A549 (cell line): ENCODE data around the gene SF3B3.

ENCODE experiments used
- CEBPB ChIP-seq, 2 experiments: fragments of >200 bp in 1 of 2; sonication (Bioruptor Twin) in 1 of 2; formaldehyde crosslinking in 1 of 2; IDR thresholded peaks; 2 replicates each; pipeline ENCODE4 v1.6.1; 2012 to 2016
- FOSL2 ChIP-seq, 2 experiments: fragments of 450-650 bp in 1 of 2; fragments of >200 bp in 1 of 2; sonication (Bioruptor Twin) in 1 of 2; formaldehyde crosslinking; IDR thresholded peaks; 2 replicates each; pipeline versions ENCODE4 v1.5.0 to v1.6.1; 2016 to 2020; ENCODE audit warnings: mild to moderate bottlenecking in 1 of 2, moderate library complexity in 1 of 2
- MYC ChIP-seq: IDR thresholded peaks from 2 replicates; pipeline ENCODE4 v1.6.1; 2012; ENCODE audit warnings: mild to moderate bottlenecking, inconsistent platforms, low read length, improper control_type of control experiment, borderline replicate concordance
- NR3C1 ChIP-seq: fragments of >200 bp; sonication (Bioruptor Twin); formaldehyde crosslinking; IDR thresholded peaks from 3 replicates; pipeline ENCODE4 v1.6.1; 2017
- POLR2A ChIP-seq: IDR thresholded peaks from 2 replicates; pipeline ENCODE4 v1.6.1; 2012; ENCODE audit warnings: mild to moderate bottlenecking, low read length
- TF ChIP-seq, protein P1 (sequence below): fragments of >200 bp; sonication (Bioruptor Twin); formaldehyde crosslinking; IDR thresholded peaks from 3 replicates; pipeline ENCODE4 v1.5.1; 2016

DNA sequence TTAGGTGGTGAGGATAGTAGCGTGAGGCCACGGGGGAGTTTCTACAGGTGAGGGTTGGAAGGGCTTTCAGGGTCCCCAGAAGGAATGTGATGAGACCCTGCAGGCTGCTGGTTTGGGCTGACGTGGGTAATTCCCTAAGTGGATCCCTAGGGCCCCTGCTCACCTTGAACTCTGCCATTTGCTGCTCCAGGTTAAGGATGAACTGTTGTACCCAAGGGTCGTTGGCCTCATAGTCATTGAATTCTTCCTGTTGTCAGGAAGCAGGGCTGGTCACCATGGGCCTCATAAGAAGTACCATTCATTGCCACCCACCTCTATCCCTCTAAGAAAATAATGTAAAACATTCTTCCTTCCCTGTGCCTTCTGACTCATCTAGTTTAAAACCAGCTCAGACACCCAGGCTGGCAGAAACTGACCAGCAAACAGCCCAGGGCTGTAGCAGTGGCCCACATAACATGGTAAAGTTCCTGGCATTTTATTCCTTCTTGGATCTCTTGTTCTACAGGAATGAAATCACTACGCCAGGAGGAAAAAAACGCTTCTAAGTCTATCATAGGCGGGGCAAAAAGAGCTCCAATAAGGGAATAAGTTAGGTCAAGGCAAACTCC is 41.6 kb upstream of the SF3B3 start:
- TF ChIP-seq MYC: no peak
- TF ChIP-seq FOSL2 (IDR thresholded peaks at IDR 0.05): no peak
- TF ChIP-seq FOSL2 (CRISPR knock-in tag; IDR thresholded peaks at IDR 0.05): no peak
- no peak for TF ChIP-seq POLR2A
- no peak for TF ChIP-seq CEBPB (IDR thresholded peaks at IDR 0.05)
- TF ChIP-seq, protein P1, sequence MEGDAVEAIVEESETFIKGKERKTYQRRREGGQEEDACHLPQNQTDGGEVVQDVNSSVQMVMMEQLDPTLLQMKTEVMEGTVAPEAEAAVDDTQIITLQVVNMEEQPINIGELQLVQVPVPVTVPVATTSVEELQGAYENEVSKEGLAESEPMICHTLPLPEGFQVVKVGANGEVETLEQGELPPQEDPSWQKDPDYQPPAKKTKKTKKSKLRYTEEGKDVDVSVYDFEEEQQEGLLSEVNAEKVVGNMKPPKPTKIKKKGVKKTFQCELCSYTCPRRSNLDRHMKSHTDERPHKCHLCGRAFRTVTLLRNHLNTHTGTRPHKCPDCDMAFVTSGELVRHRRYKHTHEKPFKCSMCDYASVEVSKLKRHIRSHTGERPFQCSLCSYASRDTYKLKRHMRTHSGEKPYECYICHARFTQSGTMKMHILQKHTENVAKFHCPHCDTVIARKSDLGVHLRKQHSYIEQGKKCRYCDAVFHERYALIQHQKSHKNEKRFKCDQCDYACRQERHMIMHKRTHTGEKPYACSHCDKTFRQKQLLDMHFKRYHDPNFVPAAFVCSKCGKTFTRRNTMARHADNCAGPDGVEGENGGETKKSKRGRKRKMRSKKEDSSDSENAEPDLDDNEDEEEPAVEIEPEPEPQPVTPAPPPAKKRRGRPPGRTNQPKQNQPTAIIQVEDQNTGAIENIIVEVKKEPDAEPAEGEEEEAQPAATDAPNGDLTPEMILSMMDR: no peak
- TF ChIP-seq NR3C1: no peak
